Small intestine (tissue), 16 donors: ENCODE results near the gene GXYLT2. TPM values are rescaled to one million over a fixed set of nuclear protein-coding genes. Genes with fewer than 3 reads are reported as not detected.
A peak's percentile ranks its signal among the peaks of the same experiment; 100 is the strongest.

Source experiments
- DNase-seq, 2 donors: peaks; one replicate each; pipeline versions ENCODE4 v3.0.0 to v3.0.0-alpha.2; 2013
- FAIRE-seq: peaks from 2 replicates; lab custom pipeline; 2012; peaks lifted over from hg19 to GRCh38; lab: Jason Lieb, UNC
- H3K27ac ChIP-seq, 3 donors: one replicate each; pipeline ENCODE4 v1.5.1; 2013; ENCODE audit warnings: low read length in 2 of 3, mild to moderate bottlenecking in 2 of 3, control low read depth in 1 of 3, inconsistent platforms in 1 of 3, low read depth in 1 of 3, moderate library complexity in 1 of 3
- H3K27me3 ChIP-seq, 3 donors: one replicate each; pipeline ENCODE4 v1.6.1; 2013; ENCODE audit warnings: low read length in 3 of 3, inconsistent platforms in 1 of 3; ENCODE audit not compliant: control insufficient read depth in 3 of 3, insufficient read depth in 3 of 3
- H3K36me3 ChIP-seq, 3 donors: one replicate each; pipeline ENCODE4 v1.6.1; 2013; ENCODE audit warnings: low read length in 3 of 3, inconsistent platforms in 1 of 3, low read depth in 1 of 3, mild to moderate bottlenecking in 1 of 3, moderate library complexity in 1 of 3; ENCODE audit not compliant: control insufficient read depth in 3 of 3, insufficient read depth in 2 of 3
- H3K4me1 ChIP-seq, 3 donors: one replicate each; pipeline ENCODE4 v1.6.1; 2013; ENCODE audit warnings: low read length in 2 of 3, inconsistent platforms in 1 of 3, low read depth in 1 of 3, mild to moderate bottlenecking in 1 of 3, moderate library complexity in 1 of 3; ENCODE audit not compliant: control insufficient read depth in 3 of 3, insufficient read depth in 2 of 3
- H3K4me3 ChIP-seq, 3 donors: one replicate each; pipeline ENCODE4 v1.5.1; 2013; ENCODE audit warnings: low read length in 3 of 3, control low read depth in 1 of 3, inconsistent platforms in 1 of 3, low read depth in 1 of 3, mild to moderate bottlenecking in 1 of 3, moderate library complexity in 1 of 3
- H3K9me3 ChIP-seq, 2 donors: one replicate each; pipeline ENCODE4 v1.6.1; 2013; ENCODE audit warnings: low read depth in 1 of 2, low read length in 1 of 2; ENCODE audit not compliant: control insufficient read depth in 2 of 2, insufficient read depth in 1 of 2
- WGBS, 3 donors: extraction: QIAGEN DNeasy Blood & Tissue Kit; methylation state at CpG; one replicate each; pipeline ENCODE4 v1.1.7; 2013; 5-methylcytosine and 5-hydroxymethylcytosine counted together
- long read RNA-seq, 10 donors: transcript quantifications; one replicate each; lab custom pipeline, GENCODE V29; 2026
- polyA plus RNA-seq, 4 donors: library from polyadenylated mRNA; stranded (reverse) in 3 of 4; unstranded in 1 of 4; fragments of 200-250 nt in 3 of 4; fragments of 120-200 nt in 1 of 4; gene quantifications; one replicate each; pipeline versions ENCODE4 v1.2.1 to v1.2.3, GENCODE V29; 2013
- donor health status: healthy with polysubstance abuse.
- donor health status: control.
- donor health status: control.
- donor health status: Bipolar disorder and iron deficiency.
- donor health status: healthy.

Gene GXYLT2
- 1 to 10 TPM in 1 of 4 donors, under 1 TPM in 2, not detected in 1; 0.48 to 3.2 (median 0.54) TPM for polyA plus RNA-seq
- long read RNA-seq, donor 1, result 0 reads
- long read RNA-seq, donor 2, result 0 reads
- long read RNA-seq, donor 3, result 0 reads
- long read RNA-seq, donor 4, result 0 reads
- long read RNA-seq, donor 5, result 0 reads
- long read RNA-seq, donor 6, partial matches to known transcripts, result 0 of 1 reads
- long read RNA-seq, donor 6, other reads (novel, unspliced or antisense), result 0 of 1 reads
- long read RNA-seq, donor 7, result 0 reads
- long read RNA-seq, donor 8, partial matches to known transcripts, result 7 of 7 reads
- long read RNA-seq, donor 8, other reads (novel, unspliced or antisense), result 0 of 7 reads
- long read RNA-seq, donor 9, partial matches to known transcripts, result 0 of 1 reads
- long read RNA-seq, donor 9, other reads (novel, unspliced or antisense), result 0 of 1 reads
- long read RNA-seq, donor 10, partial matches to known transcripts, result 0 of 3 reads
- long read RNA-seq, donor 10, other reads (novel, unspliced or antisense), result 0 of 3 reads

- Histone ChIP-seq H3K4me1 (peaks cover 0 to 5% (median 2%) of the 10 kb centered on the region in 3 donors), H3K36me3 (no peaks in the 10 kb centered on the region), H3K4me3 (peak within 1 kb of the TSS; percentile 24 to 62 (median 42)), H3K27me3 (peaks cover 0 to 7% (median 6%) of the 10 kb centered on the region in 3 donors), H3K27ac (peak within 1 kb of the TSS in 1 of 3 donors; percentile 32), H3K9me3 (peaks cover 0 to 5% of the 10 kb centered on the region in 2 donors)
- FAIRE-seq, result no peak
- DNase-seq, result peak in 1 of 2 donors; percentile 71
- WGBS, 3 donors, result 0 to 1% (median 0%) methylated on average over 51 to 96 of the region's 96 CpGs
Observed at GRCh38 chr3:72887705-72888545, at the start of gene GXYLT2. GXYLT2 (plus strand) TSS chr3:72888046; CDS start chr3:72888234, 188 bp downstream.

GRCh38 chr3:72839057-72839456 is 48.8 kb upstream of the GXYLT2 start:
- FAIRE-seq (no peak), DNase-seq (no peak)
- Histone ChIP-seq H3K36me3 (peaks cover 2 to 20% (median 6%) of the 10 kb centered on the region in 3 donors), H3K27ac (no peak overlapping the region), H3K4me3 (no peak overlapping the region), H3K27me3 (no peaks in the 10 kb centered on the region), H3K9me3 (no peaks in the 10 kb centered on the region), H3K4me1 (no peaks in the 10 kb centered on the region)
- WGBS, 3 donors, result 91 to 96% (median 94%) methylated on average over 3 of the region's 3 CpGs

GRCh38 chr3:72844436-72844993 is 43.3 kb upstream of the GXYLT2 start:
- no peaks in the 10 kb centered on the region for H3K27me3 ChIP-seq
- DNase-seq (no peak), FAIRE-seq (no peak)
- no peak overlapping the region for H3K27ac ChIP-seq
- 76 to 98% (median 84%) methylated on average over 1 of the region's 1 CpG for WGBS, 3 donors
- H3K4me3 ChIP-seq, result no peak overlapping the region
- peaks cover 0 to 12% (median 5%) of the 10 kb centered on the region in 3 donors for H3K36me3 ChIP-seq
- no peaks in the 10 kb centered on the region for H3K9me3 ChIP-seq
- peaks cover 5 to 19% (median 8%) of the 10 kb centered on the region in 3 donors for H3K4me1 ChIP-seq

GRCh38 chr3:72846166-72846565 is 41.7 kb upstream of the GXYLT2 start:
- Histone ChIP-seq H3K9me3 (no peaks in the 10 kb centered on the region), H3K36me3 (peaks cover 0 to 7% (median 2%) of the 10 kb centered on the region in 3 donors), H3K27ac (peak overlapping the region in 1 of 3 donors; percentile 27), H3K27me3 (no peaks in the 10 kb centered on the region), H3K4me1 (peaks cover 5 to 19% (median 8%) of the 10 kb centered on the region in 3 donors), H3K4me3 (peak overlapping the region in 1 of 3 donors; percentile 10)
- 26 to 62% (median 46%) methylated on average over 10 of the region's 10 CpGs for WGBS, 3 donors
- DNase-seq (peak; percentile 65 to 69), FAIRE-seq (no peak)

GRCh38 chr3:72847282-72847681 is 40.6 kb upstream of the GXYLT2 start:
- WGBS, 3 donors, result 3 to 11% (median 8%) methylated on average over 6 of the region's 6 CpGs
- H3K36me3 ChIP-seq, result peaks cover 0 to under 1% (median under 1%) of the 10 kb centered on the region in 3 donors
- peak overlapping the region in 1 of 3 donors; percentile 66 for H3K27ac ChIP-seq
- DNase-seq, result peak in 1 of 2 donors; percentile 5
- H3K9me3 ChIP-seq, result no peaks in the 10 kb centered on the region
- H3K4me1 ChIP-seq, result peaks cover 5 to 19% (median 8%) of the 10 kb centered on the region in 3 donors
- FAIRE-seq, result no peak
- H3K27me3 ChIP-seq, result no peaks in the 10 kb centered on the region
- peak overlapping the region; percentile 72 to 88 (median 74) for H3K4me3 ChIP-seq

- H3K36me3 ChIP-seq, result no peaks in the 10 kb centered on the region
- DNase-seq (peak; percentile 97 to 98), FAIRE-seq (no peak)
- no peaks in the 10 kb centered on the region for H3K9me3 ChIP-seq
- H3K4me1 ChIP-seq, result peaks cover 5 to 19% (median 8%) of the 10 kb centered on the region in 3 donors
- 0% methylated on average over 83 to 86 of the region's 86 CpGs for WGBS, 3 donors
- H3K27me3 ChIP-seq, result no peaks in the 10 kb centered on the region
- H3K27ac ChIP-seq, result peak within 1 kb of the TSS in 2 of 3 donors; percentile 66 to 78
- peak within 1 kb of the TSS; percentile 72 to 88 (median 74) for H3K4me3 ChIP-seq
Observed at GRCh38 chr3:72847751-72848702, 39.8 kb upstream of the GXYLT2 start, which contains the start of gene SHQ1. SHQ1 (minus strand) TSS chr3:72848445; CDS start chr3:72848340, 105 bp downstream.

GRCh38 chr3:72848703-72849081 is 39.2 kb upstream of the GXYLT2 start:
- H3K9me3 ChIP-seq, result no peaks in the 10 kb centered on the region
- 0 to 1% (median 0%) methylated on average over 11 of the region's 11 CpGs for WGBS, 3 donors
- H3K27ac ChIP-seq, result no peak overlapping the region
- peaks cover 5 to 19% (median 8%) of the 10 kb centered on the region in 3 donors for H3K4me1 ChIP-seq
- no peaks in the 10 kb centered on the region for H3K27me3 ChIP-seq
- no peaks in the 10 kb centered on the region for H3K36me3 ChIP-seq
- no peak for DNase-seq
- peak overlapping the region in 2 of 3 donors; percentile 72 to 88 for H3K4me3 ChIP-seq
- no peak for FAIRE-seq
